SK-N-DZ (cell line): ENCODE measurements around the gene FAM227B.
"Not testable (repeated sequence)": the region's sequence is repeated elsewhere in the genome, so short reads cannot be mapped to it uniquely, and the experiment has no call there.

Experiments used
- DNase-seq: peaks from one replicate; pipeline ENCODE4 v3.0.0-alpha.2; 2015; ENCODE audit warnings: low spot score

Gene FAM227B

DNA sequence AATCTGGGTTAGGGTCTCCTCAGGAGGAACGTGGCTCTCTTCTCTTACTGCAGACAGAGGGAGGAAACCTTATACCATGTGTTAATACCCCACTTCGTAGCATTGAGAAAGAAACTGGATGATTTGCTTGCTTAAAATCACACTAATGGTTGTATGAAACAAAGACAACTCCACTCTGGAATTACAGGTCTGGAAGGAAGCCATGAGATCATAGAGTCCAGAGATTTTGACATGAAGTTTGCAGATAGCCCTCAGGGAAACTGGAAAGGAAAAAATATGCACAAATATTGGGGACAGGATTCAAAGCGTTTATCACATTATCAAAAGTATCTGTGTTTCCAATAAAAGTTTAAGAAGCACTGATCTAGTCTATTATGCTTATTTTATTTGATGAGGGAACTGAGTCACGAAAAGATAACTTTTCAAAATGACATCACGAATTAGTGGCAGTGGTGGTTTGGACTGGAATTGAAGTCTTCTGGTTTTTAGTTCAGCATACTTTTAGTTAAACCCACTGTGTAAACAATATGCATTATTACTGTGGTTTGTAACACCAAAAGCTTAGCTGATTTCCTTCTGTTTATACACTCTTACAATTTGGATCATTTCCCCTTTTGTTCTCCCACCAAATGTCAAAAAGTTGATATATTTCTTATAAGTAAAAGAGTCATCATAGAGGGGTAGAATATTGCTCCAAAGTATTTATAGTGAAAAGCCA lies 180.8 kb downstream of the FAM227B start:
- DNase-seq = no peak

DNA sequence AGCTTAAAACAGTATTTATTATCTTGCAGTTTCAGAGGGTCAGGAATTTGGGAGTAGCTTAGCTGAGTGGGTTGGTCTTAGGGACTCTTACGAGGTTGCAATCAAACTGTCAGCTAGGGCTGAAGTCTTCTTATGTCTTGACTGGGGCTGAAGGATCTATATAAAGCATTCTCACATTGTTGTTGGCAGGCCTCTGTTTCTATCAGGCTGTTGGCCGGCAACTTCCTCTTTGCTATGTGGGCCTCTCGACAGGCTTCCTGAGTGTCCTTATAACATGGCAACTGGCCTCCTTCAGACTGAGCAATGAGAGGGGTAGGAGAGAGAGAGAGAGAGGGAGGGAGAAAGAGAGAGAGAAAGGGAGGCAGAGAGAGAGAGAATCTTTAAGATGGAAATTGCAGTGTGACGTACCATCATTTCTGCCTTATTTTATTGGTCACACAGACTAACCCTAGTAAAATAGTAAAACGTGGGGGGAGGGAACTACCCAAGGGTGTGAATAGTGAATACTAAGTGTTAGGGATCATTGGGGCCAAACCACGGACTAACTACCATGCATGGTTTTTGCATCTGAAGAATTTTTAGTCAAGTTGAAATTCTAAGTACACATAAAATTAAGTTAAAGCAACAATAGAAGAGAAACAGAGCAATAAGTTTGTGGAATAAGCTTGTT lies 181.5 kb downstream of the FAM227B start:
- DNase-seq = no peak

DNA sequence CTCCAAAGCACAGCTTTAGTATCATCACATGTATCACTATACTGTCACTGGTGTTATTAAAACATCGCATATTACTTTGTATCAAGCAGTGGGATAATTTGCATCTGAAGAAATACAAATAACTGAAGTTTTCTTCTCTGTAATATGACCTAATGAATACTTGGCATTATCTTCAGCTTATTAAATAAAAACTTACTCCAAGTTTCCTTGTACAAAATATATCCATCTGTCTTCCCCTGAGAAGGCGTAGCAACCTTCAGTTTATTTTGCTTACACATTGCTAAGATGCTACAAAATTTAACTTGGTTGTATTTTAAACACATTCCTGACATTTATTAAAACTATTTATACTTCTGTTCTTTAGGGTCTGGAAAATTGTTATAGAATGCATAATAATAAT lies 183.9 kb downstream of the FAM227B start:
- DNase-seq = no peak

DNA sequence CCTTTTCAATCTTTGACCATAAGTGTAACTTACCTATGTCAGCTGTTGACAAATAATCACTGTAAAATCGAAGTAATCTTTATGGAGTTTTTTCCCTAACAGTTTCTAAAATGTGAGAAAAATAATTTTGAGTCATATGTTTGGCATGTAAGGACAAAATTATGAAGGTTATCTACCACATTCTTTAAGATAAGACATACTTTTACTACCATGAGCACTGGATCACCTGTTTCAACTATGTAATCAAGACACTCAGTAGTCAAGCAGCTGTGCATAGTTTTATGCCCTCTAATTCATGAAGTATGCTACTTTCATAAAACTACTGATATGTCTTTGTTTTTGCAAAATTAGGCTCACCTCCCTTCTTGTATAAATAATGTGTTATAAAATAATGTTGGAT lies 185.4 kb downstream of the FAM227B start:
- no peak for DNase-seq

DNA sequence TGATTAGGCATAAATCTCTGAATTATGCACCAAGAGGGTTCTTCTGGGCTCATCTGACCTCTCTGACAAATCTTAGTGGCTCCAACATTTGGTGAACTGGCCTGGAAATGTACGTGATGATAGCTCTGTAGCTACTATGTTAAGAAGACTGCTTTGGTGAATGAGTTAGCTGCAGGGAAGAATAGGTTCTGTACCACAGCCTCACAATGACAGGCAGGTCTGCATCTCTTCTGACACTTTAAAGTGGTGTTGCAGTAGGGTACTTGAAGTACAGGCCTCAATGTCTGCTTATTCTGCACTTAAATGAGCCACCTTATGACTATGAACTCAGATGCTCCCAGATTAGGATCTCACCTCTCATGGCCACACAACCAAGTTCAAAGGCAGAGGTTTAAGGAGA lies 190.6 kb downstream of the FAM227B start:
- no peak for DNase-seq

- no peak for DNase-seq
These were observed 192.1 kb downstream of the FAM227B start for GRCh38 chr15:49428409-49429095.

DNA sequence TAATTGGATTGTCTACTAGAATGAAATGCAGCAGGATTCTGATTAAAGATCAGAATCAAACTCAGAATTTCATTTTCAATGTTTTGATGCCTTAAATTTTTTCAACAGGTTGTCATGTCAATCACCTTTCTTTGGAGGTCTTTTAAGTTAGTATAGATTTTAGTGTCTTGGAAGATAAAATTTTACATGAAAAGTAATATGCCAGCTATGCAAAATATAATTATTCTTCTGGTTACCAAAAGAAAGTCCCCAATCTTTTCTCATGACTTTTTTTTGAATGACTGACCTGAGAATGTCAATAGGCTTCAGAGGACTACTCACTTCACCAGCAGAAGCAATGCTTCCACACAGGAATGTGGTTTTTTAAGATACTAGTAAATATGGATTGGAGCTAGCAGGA lies 193.2 kb downstream of the FAM227B start:
- no peak for DNase-seq

GRCh38 chr15:49424954-49425353 lies 195.7 kb downstream of the FAM227B start:
- no peak for DNase-seq

GRCh38 chr15:49423901-49424550 lies 196.6 kb downstream of the FAM227B start:
- peak; percentile 7 for DNase-seq

DNA sequence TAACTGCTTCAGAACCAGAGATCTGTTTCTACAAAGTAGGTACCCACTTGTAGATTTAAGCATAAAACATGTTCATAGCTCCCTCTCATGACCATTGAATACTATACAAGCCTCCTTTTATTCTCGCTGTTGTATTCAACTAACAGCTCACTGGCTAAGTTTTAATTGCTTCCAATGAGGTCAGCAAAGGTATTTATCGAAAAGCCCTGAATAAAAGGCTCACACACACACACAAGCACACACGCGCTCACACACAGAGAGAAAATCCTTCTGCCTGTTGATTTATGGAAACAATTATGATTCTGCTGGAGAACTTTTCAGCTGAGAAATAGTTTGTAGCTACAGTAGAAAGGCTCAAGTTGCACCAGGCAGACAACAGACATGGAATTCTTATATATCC lies 197.6 kb downstream of the FAM227B start, which contains the start of gene FGF7:
Gene FGF7 (plus strand): TSS at position 222 of the 400 bp plus-strand sequence. CDS start 1,056 bp downstream, outside the sequence.
- no peak for DNase-seq

DNA sequence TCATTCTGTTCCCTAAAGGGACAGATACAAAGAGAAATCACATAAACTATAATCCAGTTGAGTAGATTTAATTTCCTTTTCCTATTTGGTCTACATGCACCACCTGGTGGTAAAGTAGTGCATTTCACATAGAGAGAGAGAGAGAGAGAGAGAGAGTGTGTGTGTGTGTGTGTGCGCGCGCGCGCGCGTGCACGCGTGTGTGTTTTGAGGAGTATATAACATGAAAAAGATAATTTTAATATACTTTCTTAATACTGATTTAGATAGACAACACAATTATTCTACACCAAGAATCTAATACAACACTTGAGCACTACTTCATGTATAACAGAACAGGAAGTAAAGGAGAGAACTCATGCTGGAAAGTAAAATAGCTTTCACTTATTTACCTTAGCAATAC lies 198.6 kb downstream of the FAM227B start:
- peak; percentile 56 for DNase-seq

- no peak for DNase-seq
These were observed 201.8 kb downstream of the FAM227B start for GRCh38 chr15:49418811-49419210.

GRCh38 chr15:49415638-49416037 lies 205.0 kb downstream of the FAM227B start:
- DNase-seq = no peak

DNA sequence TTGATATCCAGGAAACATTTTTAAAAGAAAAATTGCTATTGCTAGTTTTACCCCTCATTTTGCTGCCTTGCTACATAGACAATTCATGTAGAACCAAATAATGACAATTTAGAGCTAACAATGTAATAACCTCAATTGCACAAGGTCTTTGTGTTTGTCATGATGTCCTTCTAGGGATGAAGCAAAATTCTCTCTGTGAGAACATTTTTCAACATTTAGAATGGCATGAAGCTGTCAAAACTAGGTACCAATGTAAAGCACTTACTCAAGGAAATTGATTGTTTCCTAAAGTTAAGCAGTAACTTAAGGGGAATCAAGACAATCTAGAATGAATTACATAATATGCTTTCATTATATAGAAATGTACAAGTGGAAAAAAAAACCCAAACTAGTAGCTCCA lies 205.5 kb downstream of the FAM227B start:
- DNase-seq = no peak

DNA sequence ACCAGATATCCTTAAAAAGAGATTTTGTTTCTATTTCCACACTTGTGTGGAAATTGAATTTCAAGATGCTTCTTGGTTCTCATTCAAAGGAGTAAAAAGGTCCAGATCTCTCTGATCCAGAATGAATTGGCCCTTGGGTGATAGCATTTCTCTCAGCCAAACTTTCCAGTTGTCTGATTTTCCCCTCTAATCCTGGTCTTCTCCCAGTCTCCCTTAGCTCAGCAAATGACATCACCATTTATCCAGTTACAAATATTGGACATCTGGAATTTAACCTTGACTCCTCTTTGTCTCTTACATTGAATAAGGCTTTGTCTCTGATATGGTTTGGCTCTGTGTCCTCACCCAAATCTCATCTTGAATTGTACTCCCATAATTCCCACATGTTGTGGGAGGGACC lies 207.8 kb downstream of the FAM227B start:
- no peak for DNase-seq

DNA sequence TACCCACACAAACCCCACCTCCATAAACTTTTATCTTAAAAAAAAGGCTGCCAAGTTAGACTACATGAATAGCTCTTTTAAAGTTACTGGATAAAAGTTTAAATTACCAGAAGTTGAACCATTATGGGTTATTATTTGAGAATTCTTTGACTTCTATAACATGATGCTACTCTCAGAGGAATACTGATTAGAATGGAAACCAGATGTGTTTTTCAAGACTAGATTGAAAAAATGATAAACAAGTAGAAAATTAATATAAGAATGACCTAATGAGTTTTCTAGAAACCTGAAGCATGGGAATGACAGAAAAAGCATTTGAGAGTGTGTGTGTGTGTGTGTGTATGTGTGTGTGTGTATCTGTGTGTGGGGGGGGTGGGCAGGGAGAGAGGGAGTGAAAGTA lies 210.0 kb downstream of the FAM227B start:
- no peak for DNase-seq

DNA sequence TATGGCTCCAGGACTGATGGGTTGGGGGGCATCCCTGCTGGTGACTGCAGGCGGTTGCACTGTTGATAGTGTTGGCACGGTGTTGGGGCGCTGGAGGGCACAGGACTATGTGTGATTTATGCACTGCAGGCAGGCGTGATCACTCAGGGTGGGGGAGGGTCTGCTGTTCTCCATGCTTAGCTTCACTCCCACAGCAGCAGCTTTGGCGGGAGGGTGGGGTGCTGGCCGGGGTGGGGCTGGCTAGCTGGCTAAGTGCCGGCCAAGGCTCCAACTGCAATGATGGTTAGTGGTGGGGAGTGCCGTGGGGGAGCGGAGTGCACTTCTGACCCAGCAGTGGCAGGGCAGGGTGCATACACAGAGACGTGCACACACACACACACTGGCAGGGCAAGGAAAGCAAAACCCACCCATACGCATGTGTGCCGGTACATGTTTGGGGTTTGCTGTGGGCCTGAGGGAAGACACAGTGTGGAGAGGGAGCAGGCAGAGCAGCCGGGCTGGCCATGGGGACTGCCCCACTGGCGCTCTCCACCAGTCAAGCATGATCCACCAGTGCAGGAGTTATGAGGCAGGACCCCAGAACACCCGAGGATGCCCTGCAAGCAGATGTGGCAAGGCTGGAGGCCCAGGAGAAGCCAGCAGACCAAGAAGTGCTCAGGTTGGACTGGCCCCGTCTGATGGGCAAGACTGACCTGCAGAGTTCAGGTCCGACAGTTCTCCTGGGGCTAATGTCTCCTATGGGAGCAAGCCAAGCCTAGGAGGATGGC lies 214.1 kb downstream of the FAM227B start:
- no peak for DNase-seq

DNA sequence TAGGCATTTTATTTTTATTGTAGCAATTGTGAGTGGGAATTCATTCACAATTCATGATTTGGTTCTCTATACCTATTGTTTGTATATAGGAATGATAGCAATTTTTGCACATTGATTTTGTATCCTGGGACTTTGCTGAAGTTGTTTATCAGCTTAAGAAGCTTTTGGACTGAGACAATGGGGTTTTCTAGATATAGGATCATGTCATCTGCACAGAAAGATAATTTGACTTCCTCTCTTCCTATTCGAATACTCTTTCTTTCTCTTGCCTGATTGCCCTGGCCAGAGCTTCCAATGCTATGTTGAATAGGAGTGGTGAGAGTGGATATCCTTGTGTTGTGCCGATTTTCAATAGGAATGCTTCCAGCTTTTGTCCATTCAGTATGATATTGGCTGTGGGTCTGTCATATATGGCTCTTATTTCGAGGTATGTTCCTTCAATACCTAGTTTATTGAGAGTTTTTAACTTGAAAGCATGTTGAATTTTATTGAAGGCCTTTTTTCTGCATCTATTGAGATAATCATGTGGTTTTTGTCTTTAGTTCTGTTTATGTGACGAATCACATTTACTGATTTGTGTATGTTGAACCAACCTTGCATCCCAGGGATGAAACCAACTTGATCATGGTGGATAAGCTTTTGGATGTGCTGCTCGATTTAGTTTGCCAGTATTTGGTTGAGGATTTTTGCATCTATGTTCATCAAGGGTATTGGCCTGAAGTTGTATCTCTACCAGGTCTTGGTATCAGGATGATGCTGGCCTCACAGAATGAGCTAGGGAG lies 217.9 kb downstream of the FAM227B start:
- not testable (repeated sequence) for DNase-seq

DNA sequence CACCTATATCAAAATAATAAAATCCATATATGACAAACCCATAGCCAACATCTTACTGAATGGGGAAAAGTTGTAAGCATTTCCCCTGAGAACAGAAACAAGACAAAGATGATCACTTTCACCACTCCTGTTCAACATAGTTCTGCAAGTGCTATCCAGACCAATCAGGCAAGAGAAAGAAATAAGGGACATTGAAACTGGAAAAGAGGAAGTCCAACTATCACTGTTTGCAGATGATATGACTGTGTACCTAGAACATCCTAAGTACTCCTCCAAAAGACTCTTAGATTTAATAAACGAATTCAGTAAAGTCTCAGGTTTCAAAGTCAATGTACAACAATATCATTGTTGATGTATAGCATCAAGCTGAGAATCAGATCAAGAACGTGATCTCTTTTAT lies 233.1 kb downstream of the FAM227B start:
- DNase-seq = no peak

DNA sequence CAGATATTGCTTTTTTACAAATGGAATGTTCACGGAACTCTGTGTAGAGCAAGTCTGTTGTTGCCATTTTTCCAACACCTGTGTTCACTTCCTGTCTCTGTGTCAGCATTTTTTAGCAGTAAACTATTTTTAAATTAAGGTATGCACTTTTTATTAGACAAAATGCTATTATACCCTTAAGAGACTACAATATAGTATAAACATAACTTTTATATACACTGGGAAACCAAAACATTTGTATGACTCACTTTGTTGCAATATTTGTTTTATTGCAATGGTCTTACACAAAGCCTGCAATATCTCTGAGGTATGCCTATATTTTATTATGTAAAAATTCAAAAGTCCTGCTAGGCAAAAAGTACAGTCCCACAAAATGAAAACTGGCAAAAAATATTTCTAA lies 237.4 kb downstream of the FAM227B start:
- DNase-seq = no peak

- no peak for DNase-seq
These were observed 238.2 kb downstream of the FAM227B start for GRCh38 chr15:49382394-49382793.
